ENCODE measurements around the gene ZBTB7C.
"Not testable (repeated sequence)": the region's sequence is repeated elsewhere in the genome, so short reads cannot be mapped to it uniquely, and the experiment has no call there.

Gene ZBTB7C

GRCh38 chr18:48408727-48409590 is at the start of gene ZBTB7C:
Gene ZBTB7C, minus strand, starts transcription at chr18:48409383.
- DNase-seq (ENCODE audit: low read depth in 3 of 3) = no peak

GRCh38 chr18:48456838-48457237 is 47.7 kb upstream of the ZBTB7C start:
- no peak for DNase-seq (ENCODE audit: low read depth in 3 of 3)

GRCh38 chr18:48455555-48456478 is 46.6 kb upstream of the ZBTB7C start:
- peak in 1 of 3 experiments; percentile 31 for DNase-seq (ENCODE audit: low read depth in 3 of 3)

- no peak for DNase-seq (ENCODE audit: low read depth in 3 of 3)
Measured at GRCh38 chr18:48454261-48454757, 45.1 kb upstream of the ZBTB7C start.

GRCh38 chr18:48453330-48454066 is 44.3 kb upstream of the ZBTB7C start:
- DNase-seq (ENCODE audit: low read depth in 3 of 3) = no peak

- DNase-seq (ENCODE audit: low read depth in 3 of 3) = no peak
Measured at GRCh38 chr18:48452861-48453323, 43.7 kb upstream of the ZBTB7C start.

- DNase-seq (ENCODE audit: low read depth in 3 of 3) = no peak
Measured at GRCh38 chr18:48450685-48451084, 41.5 kb upstream of the ZBTB7C start.

- DNase-seq (ENCODE audit: low read depth in 3 of 3) = peak; percentile 38 to 45 (median 41)
Measured at GRCh38 chr18:48446582-48447225, 37.5 kb upstream of the ZBTB7C start.

GRCh38 chr18:48445540-48445939 is 36.4 kb upstream of the ZBTB7C start:
- peak; percentile 39 to 56 (median 51) for DNase-seq (ENCODE audit: low read depth in 3 of 3)

GRCh38 chr18:48442761-48443160 is 33.6 kb upstream of the ZBTB7C start:
- no peak for DNase-seq (ENCODE audit: low read depth in 3 of 3)

GRCh38 chr18:48441405-48441881 is 32.3 kb upstream of the ZBTB7C start:
- DNase-seq (ENCODE audit: low read depth in 3 of 3) = no peak

GRCh38 chr18:48440924-48441323 is 31.7 kb upstream of the ZBTB7C start:
- DNase-seq (ENCODE audit: low read depth in 3 of 3) = no peak

- no peak for DNase-seq (ENCODE audit: low read depth in 3 of 3)
Measured at GRCh38 chr18:48436907-48437306, 27.7 kb upstream of the ZBTB7C start.

GRCh38 chr18:48434382-48434781 is 25.2 kb upstream of the ZBTB7C start:
- not testable (repeated sequence) for DNase-seq (ENCODE audit: low read depth in 3 of 3)

- no peak for DNase-seq (ENCODE audit: low read depth in 3 of 3)
Measured at GRCh38 chr18:48433541-48433940, 24.4 kb upstream of the ZBTB7C start.

- DNase-seq (ENCODE audit: low read depth in 3 of 3) = no peak
Measured at GRCh38 chr18:48430150-48430549, 21.0 kb upstream of the ZBTB7C start.

GRCh38 chr18:48428475-48429177 is 19.4 kb upstream of the ZBTB7C start:
- no peak for DNase-seq (ENCODE audit: low read depth in 3 of 3)

- no peak for DNase-seq (ENCODE audit: low read depth in 3 of 3)
Measured at GRCh38 chr18:48422947-48423378, 13.8 kb upstream of the ZBTB7C start.

GRCh38 chr18:48419277-48420022 is 10.3 kb upstream of the ZBTB7C start:
- DNase-seq (ENCODE audit: low read depth in 3 of 3) = no peak

Data from stimulated activated CD4-positive, alpha-beta T cell treated with anti-CD3 and anti-CD28 coated beads, TNF-alpha, amount 100 ng/mL, for 4 hours (primary cell).